HCT116 (cell line): ENCODE data around the gene FFAR3. TPM values are rescaled to one million over a fixed set of nuclear protein-coding genes. Genes with fewer than 3 reads are reported as not detected.
"Not testable (repeated sequence)": the region's sequence is repeated elsewhere in the genome, so short reads cannot be mapped to it uniquely, and the experiment has no call there.

Experiments
- ATAC-seq: fragments of 200-7000 bp; cut with Tn5 transposase; 2 replicates; pipeline ENCODE4 v1.9.1; 2020; ENCODE audit warnings: mild to moderate bottlenecking, moderate library complexity
- BruUV-seq: library from RNA; stranded (reverse); fragments of 400-500 nt; replicated peaks from 2 replicates; lab custom pipeline; 2021; lab: Mats Ljungman, UMichigan
- CTCF ChIA-PET: fragments of 300-600 bp; sonication (Branson Sonifier 250); formaldehyde crosslinking; loops from one replicate; lab custom pipeline; 2021; ENCODE audit warnings: antibody characterized with exemption; lab: Charles Lee
- POLR2A ChIA-PET: fragments of 300-600, 350-600 bp; sonication (Branson Sonifier 250); formaldehyde crosslinking; loops from one replicate; lab custom pipeline; 2021; ENCODE audit warnings: antibody characterized with exemption; lab: Charles Lee
- RAD21 ChIA-PET, 2 experiments: fragments of 300-600 bp; sonication (Branson Sonifier 250); formaldehyde crosslinking; loops; one replicate each; lab custom pipeline; 2023; ENCODE audit warnings: low total read pairs in 2 of 2; ENCODE audit not compliant: uncharacterized antibody in 2 of 2, unreplicated experiment in 2 of 2, low non-redundant PET in 1 of 2; lab: Charles Lee
- DNase-seq: peaks from one replicate; pipeline ENCODE4 v3.0.0-alpha.2; 2010; ENCODE audit warnings: low read depth, low spot score
- H2AFZ ChIP-seq: fragments of 200-600 bp; shearing (Covaris generic), sonication (generic); 2 replicates; pipeline ENCODE4 v1.6.1; 2017; ENCODE audit warnings: low read depth, mixed run types, mixed read lengths, antibody characterized with exemption, low read length; ENCODE audit not compliant: poor library complexity, severe bottlenecking
- H3K27ac ChIP-seq: 2 replicates; pipeline ENCODE4 v1.5.1; 2012; ENCODE audit warnings: low read depth, low read length
- H3K27me3 ChIP-seq: fragments of 200-600 bp; sonication (generic); 2 replicates; pipeline ENCODE4 v1.6.1; 2016; ENCODE audit warnings: mixed run types, low read length, mixed read lengths; ENCODE audit not compliant: insufficient read depth
- H3K36me3 ChIP-seq, 2 experiments: fragments of 200-500 bp in 1 of 2; fragments of 200-600 bp in 1 of 2; sonication (Bioruptor generic) in 1 of 2; sonication (generic) in 1 of 2; 2 replicates each; pipeline versions ENCODE4 v1.5.1 to v1.6.1; 2014 to 2016; ENCODE audit warnings: low read length in 2 of 2, inconsistent platforms in 1 of 2, mixed read lengths in 1 of 2, mixed run types in 1 of 2; ENCODE audit not compliant: insufficient read depth in 2 of 2, control insufficient read depth in 1 of 2
- H3K4me1 ChIP-seq, 2 experiments: fragments of 200-600 bp in 1 of 2; sonication (generic) in 1 of 2; 2 replicates each; pipeline versions ENCODE4 v1.5.1 to v1.6.1; 2012 to 2017; ENCODE audit warnings: low read length in 2 of 2, inconsistent platforms in 1 of 2, mild to moderate bottlenecking in 1 of 2, mixed read lengths in 1 of 2, mixed run types in 1 of 2, moderate library complexity in 1 of 2; ENCODE audit not compliant: insufficient read depth in 2 of 2, control insufficient read depth in 1 of 2
- H3K4me2 ChIP-seq: fragments of 200-600 bp; sonication (generic); 2 replicates; pipeline ENCODE4 v1.6.1; 2017; ENCODE audit warnings: mixed run types, low read length, mixed read lengths
- H3K4me3 ChIP-seq, 2 experiments: fragments of 200-600 bp in 1 of 2; sonication (generic) in 1 of 2; replicated peaks in 1 of 2; 2 replicates each; pipeline ENCODE4 v1.5.1; 2011 to 2016; ENCODE audit warnings: low read length in 2 of 2, control low read depth in 1 of 2, low read depth in 1 of 2, mild to moderate bottlenecking in 1 of 2, mixed read lengths in 1 of 2, mixed run types in 1 of 2
- H3K79me2 ChIP-seq: fragments of 200-600 bp; sonication (generic); 2 replicates; pipeline ENCODE4 v1.6.1; 2017; ENCODE audit warnings: mild to moderate bottlenecking, mixed run types, low read length, moderate library complexity, mixed read lengths; ENCODE audit not compliant: insufficient read depth
- H3K9ac ChIP-seq: fragments of 200-600 bp; sonication (generic); 2 replicates; pipeline ENCODE4 v1.6.1; 2016; ENCODE audit warnings: low read length, mixed read lengths
- H3K9me2 ChIP-seq: fragments of 200-600 bp; sonication (generic), shearing (Covaris generic); 2 replicates; pipeline ENCODE4 v1.6.1; 2017; ENCODE audit warnings: mixed run types, mild to moderate bottlenecking, moderate library complexity; ENCODE audit not compliant: insufficient read depth
- H3K9me3 ChIP-seq, 2 experiments: fragments of 200-500 bp in 1 of 2; fragments of 200-600 bp in 1 of 2; sonication (Bioruptor generic) in 1 of 2; sonication (generic) in 1 of 2; 2 replicates each; pipeline ENCODE4 v1.6.1; 2014 to 2017; ENCODE audit warnings: low read length in 2 of 2, mixed read lengths in 2 of 2, inconsistent platforms in 1 of 2, low read depth in 1 of 2, mild to moderate bottlenecking in 1 of 2, mixed run types in 1 of 2, moderate library complexity in 1 of 2; ENCODE audit not compliant: control insufficient read depth in 1 of 2, insufficient read depth in 1 of 2
- H4K20me1 ChIP-seq: fragments of 200-600 bp; sonication (generic), shearing (Covaris generic); 2 replicates; pipeline ENCODE4 v1.6.1; 2017; ENCODE audit warnings: mixed run types, mild to moderate bottlenecking, moderate library complexity; ENCODE audit not compliant: insufficient read depth
- intact Hi-C: fragments of 100-400 bp; cut with micrococcal nuclease; formaldehyde crosslinking; loops from 2 replicates; pipeline ENCODE4 v1.10.0; 2022
- total RNA-seq: library from RNA; stranded (reverse); gene quantifications from one replicate; pipeline ENCODE4 v1.2.1, GENCODE V29; 2021; ENCODE audit not compliant: unreplicated experiment

The FFAR3 gene
- total RNA-seq, 1 experiment from 2014 or later: not detected

DNA sequence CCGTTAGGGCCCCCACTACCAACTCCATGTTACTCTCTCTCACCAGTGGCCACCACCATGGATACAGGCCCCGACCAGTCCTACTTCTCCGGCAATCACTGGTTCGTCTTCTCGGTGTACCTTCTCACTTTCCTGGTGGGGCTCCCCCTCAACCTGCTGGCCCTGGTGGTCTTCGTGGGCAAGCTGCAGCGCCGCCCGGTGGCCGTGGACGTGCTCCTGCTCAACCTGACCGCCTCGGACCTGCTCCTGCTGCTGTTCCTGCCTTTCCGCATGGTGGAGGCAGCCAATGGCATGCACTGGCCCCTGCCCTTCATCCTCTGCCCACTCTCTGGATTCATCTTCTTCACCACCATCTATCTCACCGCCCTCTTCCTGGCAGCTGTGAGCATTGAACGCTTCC, 574 bp downstream of the FFAR3 start:
- intact Hi-C loops: loop anchor here (10.0 kb wide), 1 partner anchor 356 kb away; the partner anchor contains the start of gene KMT2B
- H3K9me2 ChIP-seq, H4K20me1 ChIP-seq, H3K27ac ChIP-seq, ATAC-seq, H3K4me1 ChIP-seq, BruUV-seq, H3K4me3 ChIP-seq, POLR2A ChIA-PET, H3K27me3 ChIP-seq, H2AFZ ChIP-seq, CTCF ChIA-PET, H3K4me2 ChIP-seq, H3K79me2 ChIP-seq, DNase-seq, RAD21 ChIA-PET, H3K9me3 ChIP-seq, H3K36me3 ChIP-seq, H3K9ac ChIP-seq: not testable (repeated sequence)

DNA sequence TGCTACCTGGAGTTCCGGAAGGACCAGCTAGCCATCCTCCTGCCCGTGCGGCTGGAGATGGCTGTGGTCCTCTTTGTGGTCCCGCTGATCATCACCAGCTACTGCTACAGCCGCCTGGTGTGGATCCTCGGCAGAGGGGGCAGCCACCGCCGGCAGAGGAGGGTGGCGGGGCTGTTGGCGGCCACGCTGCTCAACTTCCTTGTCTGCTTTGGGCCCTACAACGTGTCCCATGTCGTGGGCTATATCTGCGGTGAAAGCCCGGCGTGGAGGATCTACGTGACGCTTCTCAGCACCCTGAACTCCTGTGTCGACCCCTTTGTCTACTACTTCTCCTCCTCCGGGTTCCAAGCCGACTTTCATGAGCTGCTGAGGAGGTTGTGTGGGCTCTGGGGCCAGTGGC, 1.1 kb downstream of the FFAR3 start:
- H3K9me2 ChIP-seq, H4K20me1 ChIP-seq, H3K4me2 ChIP-seq, H3K27ac ChIP-seq, DNase-seq, H3K79me2 ChIP-seq, POLR2A ChIA-PET, CTCF ChIA-PET, RAD21 ChIA-PET, H3K4me3 ChIP-seq, H3K36me3 ChIP-seq, BruUV-seq, H3K9ac ChIP-seq, H3K9me3 ChIP-seq, H3K4me1 ChIP-seq, H3K27me3 ChIP-seq, ATAC-seq, H2AFZ ChIP-seq: not testable (repeated sequence)
- intact Hi-C loops: loop anchor here (10.0 kb wide), 1 partner anchor 355 kb away; the partner anchor contains the start of gene KMT2B

DNA sequence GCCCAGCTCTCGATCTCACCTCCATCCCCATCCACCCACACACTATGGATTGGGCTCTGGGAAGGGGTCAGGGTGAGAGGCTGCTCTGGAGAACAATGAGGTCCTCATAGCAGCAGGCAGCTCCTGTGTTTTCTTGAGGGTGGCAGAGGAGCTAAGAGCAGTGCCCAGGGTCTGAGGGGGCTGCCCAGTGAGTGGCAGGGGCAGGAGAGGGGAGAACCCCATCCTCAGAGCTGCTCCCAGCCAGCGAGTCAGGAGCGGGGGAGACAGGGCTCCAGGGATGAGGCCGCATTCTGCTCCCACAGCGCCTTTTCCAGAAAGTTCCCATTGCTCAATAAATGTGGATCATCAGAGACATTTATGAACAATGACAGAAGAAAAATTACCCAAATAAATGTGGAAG, 1.8 kb downstream of the FFAR3 start:
- H3K9ac ChIP-seq, POLR2A ChIA-PET, H3K36me3 ChIP-seq, H3K27ac ChIP-seq, ATAC-seq, RAD21 ChIA-PET, H2AFZ ChIP-seq, intact Hi-C loops, H4K20me1 ChIP-seq, H3K4me3 ChIP-seq, CTCF ChIA-PET, BruUV-seq, H3K4me2 ChIP-seq, H3K9me2 ChIP-seq, H3K4me1 ChIP-seq, H3K79me2 ChIP-seq, H3K27me3 ChIP-seq, DNase-seq, H3K9me3 ChIP-seq: not testable (repeated sequence)
